GM19025 (cell line): Measurements from ENCODE around the gene TRPM8.
"Not testable (repeated sequence)": the region's sequence is repeated elsewhere in the genome, so short reads cannot be mapped to it uniquely, and the experiment has no call there.

Source experiments
- ATAC-seq: cut with Tn5 transposase; IDR thresholded peaks from one replicate; pipeline ENCODE4 v1.9.1; 2021; ENCODE audit warnings: mild to moderate bottlenecking, low read depth, moderate library complexity; ENCODE audit not compliant: unreplicated experiment

TRPM8 gene

GRCh38 chr2:233935426-233935825 is 18.3 kb downstream of the TRPM8 start:
- no peak for ATAC-seq

GRCh38 chr2:233936089-233936488 is 18.9 kb downstream of the TRPM8 start:
- no peak for ATAC-seq

- no peak for ATAC-seq
Observed at GRCh38 chr2:233938676-233939370, 21.6 kb downstream of the TRPM8 start.

- no peak for ATAC-seq
Observed at GRCh38 chr2:233940376-233941276, 23.5 kb downstream of the TRPM8 start.

- ATAC-seq, result no peak
Observed at GRCh38 chr2:233942731-233943130, 25.6 kb downstream of the TRPM8 start.

- ATAC-seq, result no peak
Observed at GRCh38 chr2:233944269-233944668, 27.1 kb downstream of the TRPM8 start.

- no peak for ATAC-seq
Observed at GRCh38 chr2:233944722-233945121, 27.5 kb downstream of the TRPM8 start.

- ATAC-seq, result no peak
Observed at GRCh38 chr2:233945146-233945545, 28.0 kb downstream of the TRPM8 start.

GRCh38 chr2:233950078-233950825 is 33.1 kb downstream of the TRPM8 start:
- no peak for ATAC-seq

- ATAC-seq, result no peak
Observed at GRCh38 chr2:233952335-233952734, 35.2 kb downstream of the TRPM8 start.

- ATAC-seq, result no peak
Observed at GRCh38 chr2:233953087-233953801, 36.1 kb downstream of the TRPM8 start.

GRCh38 chr2:233960203-233960602 is 43.0 kb downstream of the TRPM8 start:
- no peak for ATAC-seq

- no peak for ATAC-seq
Observed at GRCh38 chr2:233961905-233962304, 44.7 kb downstream of the TRPM8 start.

- no peak for ATAC-seq
Observed at GRCh38 chr2:233964581-233964980, 47.4 kb downstream of the TRPM8 start.

- ATAC-seq, result no peak
Observed at GRCh38 chr2:233965032-233965603, 47.9 kb downstream of the TRPM8 start.

GRCh38 chr2:233965646-233966045 is 48.5 kb downstream of the TRPM8 start:
- ATAC-seq, result not testable (repeated sequence)

GRCh38 chr2:233966388-233966787 is 49.2 kb downstream of the TRPM8 start:
- ATAC-seq, result no peak

- ATAC-seq, result no peak
Observed at GRCh38 chr2:233967164-233967563, 50.0 kb downstream of the TRPM8 start.

GRCh38 chr2:233968556-233968955 is 51.4 kb downstream of the TRPM8 start:
- no peak for ATAC-seq

GRCh38 chr2:233972460-233972859 is 55.3 kb downstream of the TRPM8 start:
- not testable (repeated sequence) for ATAC-seq
